ENCODE data around the gene CAPN9.

Gene CAPN9

DNA sequence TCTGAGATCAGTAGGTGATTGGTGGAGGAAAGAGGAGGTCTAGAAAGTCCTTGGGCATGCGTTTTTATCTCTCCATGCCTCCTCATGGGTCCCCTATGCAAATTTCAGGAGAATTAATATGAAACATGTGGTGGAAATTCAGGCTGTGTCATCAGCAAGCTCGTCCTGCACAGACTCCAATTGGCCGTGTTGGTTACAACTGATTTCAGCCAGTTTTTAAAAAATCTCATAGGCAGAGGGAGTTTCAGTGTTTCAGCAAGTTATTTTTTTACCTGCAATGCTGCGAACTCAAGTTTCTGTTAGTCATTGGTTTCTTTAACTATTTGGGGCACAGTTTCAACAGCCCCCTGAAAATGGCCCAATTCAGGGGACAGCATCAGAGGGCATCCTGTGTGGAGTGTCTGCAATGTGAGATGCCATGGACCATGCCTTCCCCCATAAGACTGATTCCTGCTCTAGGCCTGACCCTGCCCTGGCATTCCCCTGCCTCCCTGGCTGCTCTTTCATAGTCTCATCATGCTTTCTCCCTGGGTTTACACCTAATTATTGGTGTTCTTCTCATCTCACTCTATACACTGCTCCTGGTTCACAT is 61.2 kb downstream of the CAPN9 start:
- Histone ChIP-seq H3K27me3 (ENCODE audit: low read depth, low read length) (peaks cover 12% of the 10 kb centered on the region; the same call in 1 of the 2 replicates), H3K4me1 (ENCODE audit: low read length) (no peaks in the 10 kb centered on the region), H3K9ac (ENCODE audit: low read length) (no peak overlapping the region), H3K27ac (ENCODE audit: low read length) (no peak overlapping the region), H4K20me1 (ENCODE audit: insufficient read depth, low read length) (no peaks in the 10 kb centered on the region), H3K4me2 (ENCODE audit: low read length) (no peak overlapping the region), H3K79me2 (ENCODE audit: low read length) (no peaks in the 10 kb centered on the region), H3K4me3 (ENCODE audit: low read length) (no peak overlapping the region), H3K9me3 (ENCODE audit: insufficient read depth, low read length) (peaks cover 12% of the 10 kb centered on the region), H3K36me3 (replicated peaks; ENCODE audit: low read depth, low read length) (no peaks in the 10 kb centered on the region), H2AFZ (ENCODE audit: low read depth, low read length) (no peak overlapping the region)
- TF ChIP-seq EZH2phosphoT487 (IDR thresholded peaks at IDR 0.05; ENCODE audit: low read depth): no peak
- TF ChIP-seq, protein P1, sequence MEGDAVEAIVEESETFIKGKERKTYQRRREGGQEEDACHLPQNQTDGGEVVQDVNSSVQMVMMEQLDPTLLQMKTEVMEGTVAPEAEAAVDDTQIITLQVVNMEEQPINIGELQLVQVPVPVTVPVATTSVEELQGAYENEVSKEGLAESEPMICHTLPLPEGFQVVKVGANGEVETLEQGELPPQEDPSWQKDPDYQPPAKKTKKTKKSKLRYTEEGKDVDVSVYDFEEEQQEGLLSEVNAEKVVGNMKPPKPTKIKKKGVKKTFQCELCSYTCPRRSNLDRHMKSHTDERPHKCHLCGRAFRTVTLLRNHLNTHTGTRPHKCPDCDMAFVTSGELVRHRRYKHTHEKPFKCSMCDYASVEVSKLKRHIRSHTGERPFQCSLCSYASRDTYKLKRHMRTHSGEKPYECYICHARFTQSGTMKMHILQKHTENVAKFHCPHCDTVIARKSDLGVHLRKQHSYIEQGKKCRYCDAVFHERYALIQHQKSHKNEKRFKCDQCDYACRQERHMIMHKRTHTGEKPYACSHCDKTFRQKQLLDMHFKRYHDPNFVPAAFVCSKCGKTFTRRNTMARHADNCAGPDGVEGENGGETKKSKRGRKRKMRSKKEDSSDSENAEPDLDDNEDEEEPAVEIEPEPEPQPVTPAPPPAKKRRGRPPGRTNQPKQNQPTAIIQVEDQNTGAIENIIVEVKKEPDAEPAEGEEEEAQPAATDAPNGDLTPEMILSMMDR (IDR thresholded peaks at IDR 0.05; ENCODE audit: low read depth, low read length): no peak

DNA sequence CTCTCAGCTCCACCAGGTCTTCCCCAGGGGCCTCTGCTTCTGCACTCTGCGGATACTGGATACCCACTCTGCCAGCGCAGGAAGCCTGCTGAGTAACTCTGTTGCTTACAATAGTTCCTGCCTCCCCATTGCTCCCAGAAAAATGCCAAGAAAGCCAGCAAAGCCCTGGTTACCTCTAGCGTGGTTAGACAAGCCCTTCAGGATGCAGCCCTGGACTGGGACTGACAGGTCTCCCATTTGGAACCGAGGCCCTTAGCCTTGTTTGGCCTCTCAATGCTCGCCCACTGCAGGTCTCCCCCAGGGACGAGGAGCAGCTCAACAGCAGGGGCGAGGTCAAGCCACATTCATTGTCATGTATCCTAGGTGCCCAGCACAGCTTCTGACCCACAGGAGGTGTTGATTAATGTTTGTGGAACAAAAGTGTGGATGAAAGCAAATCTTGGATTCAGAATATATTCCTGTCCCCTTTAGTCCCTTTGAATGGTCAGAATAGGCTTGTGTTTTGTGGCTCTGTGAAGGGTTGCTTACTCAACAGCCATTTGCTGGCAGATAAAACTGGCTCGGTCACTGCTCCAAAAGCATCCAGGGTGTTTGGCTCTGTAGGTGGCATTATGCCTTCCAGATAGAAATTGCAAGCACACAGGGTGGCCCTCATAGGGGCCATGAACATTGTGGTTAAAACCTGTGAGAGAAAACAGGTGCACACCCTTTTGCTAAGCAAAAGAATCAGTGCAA is 62.2 kb downstream of the CAPN9 start:
- Histone ChIP-seq H3K4me2 (ENCODE audit: low read length) (no peak overlapping the region), H3K4me3 (ENCODE audit: low read length) (no peak overlapping the region)
- TF ChIP-seq, protein P1 (IDR thresholded peaks at IDR 0.05; ENCODE audit: low read depth, low read length): no peak
- no peak for TF ChIP-seq EZH2phosphoT487 (IDR thresholded peaks at IDR 0.05; ENCODE audit: low read depth)

DNA sequence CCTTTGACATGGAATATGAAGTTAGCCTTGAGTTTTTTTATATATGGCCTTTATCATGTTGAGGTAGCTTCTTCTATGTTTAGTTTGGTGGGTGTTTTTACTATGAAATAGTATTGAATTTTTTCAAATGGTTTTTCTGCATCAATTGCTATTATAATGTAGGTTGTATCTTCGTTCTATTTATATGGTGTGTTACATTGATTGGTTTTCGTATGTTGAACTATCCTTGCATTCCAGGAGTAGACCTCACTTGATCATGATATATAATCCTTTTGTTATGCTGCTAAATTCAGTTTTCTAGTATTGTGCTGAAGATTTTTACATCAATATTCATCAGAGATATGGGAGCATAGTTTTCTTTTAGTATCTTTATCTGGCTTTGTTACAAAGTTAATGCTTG is 65.4 kb downstream of the CAPN9 start:
- no peak overlapping the region for H2AFZ ChIP-seq (ENCODE audit: low read depth, low read length)

More for the DNA sequence above, 62.2 kb downstream of the CAPN9 start:
- Histone ChIP-seq H3K27me3 (ENCODE audit: low read depth, low read length) (peaks cover 10% of the 10 kb centered on the region; the same call in 1 of the 2 replicates), H3K36me3 (replicated peaks; ENCODE audit: low read depth, low read length) (no peaks in the 10 kb centered on the region), H4K20me1 (ENCODE audit: insufficient read depth, low read length) (no peaks in the 10 kb centered on the region), H3K27ac (ENCODE audit: low read length) (no peak overlapping the region), H3K4me1 (ENCODE audit: low read length) (no peaks in the 10 kb centered on the region), H2AFZ (ENCODE audit: low read depth, low read length) (no peak overlapping the region), H3K79me2 (ENCODE audit: low read length) (no peaks in the 10 kb centered on the region), H3K9ac (ENCODE audit: low read length) (no peak overlapping the region), H3K9me3 (ENCODE audit: insufficient read depth, low read length) (peaks cover 12% of the 10 kb centered on the region)

More for the DNA sequence above, 65.4 kb downstream of the CAPN9 start:
- Histone ChIP-seq H3K4me2 (ENCODE audit: low read length) (no peak overlapping the region), H3K36me3 (replicated peaks; ENCODE audit: low read depth, low read length) (no peaks in the 10 kb centered on the region), H3K9ac (ENCODE audit: low read length) (no peak overlapping the region), H3K4me1 (ENCODE audit: low read length) (no peaks in the 10 kb centered on the region), H3K9me3 (ENCODE audit: insufficient read depth, low read length) (peaks cover 12% of the 10 kb centered on the region), H4K20me1 (ENCODE audit: insufficient read depth, low read length) (no peaks in the 10 kb centered on the region), H3K79me2 (ENCODE audit: low read length) (no peaks in the 10 kb centered on the region), H3K27me3 (ENCODE audit: low read depth, low read length) (peaks cover 8% of the 10 kb centered on the region; the same call in 1 of the 2 replicates), H3K4me3 (ENCODE audit: low read length) (no peak overlapping the region), H3K27ac (ENCODE audit: low read length) (no peak overlapping the region)
- TF ChIP-seq, protein P1 (IDR thresholded peaks at IDR 0.05; ENCODE audit: low read depth, low read length): no peak
- TF ChIP-seq EZH2phosphoT487 (IDR thresholded peaks at IDR 0.05; ENCODE audit: low read depth): no peak
